GM23338 (cell line): ENCODE measurements around the gene RNF121.

Experiments
- CREB1 ChIP-seq: fragments of 250-450 bp; sonication (Bioruptor Pico); IDR thresholded peaks from 2 replicates; pipeline ENCODE4 v1.5.0; 2020; ENCODE audit warnings: low read depth, mild to moderate bottlenecking, moderate library complexity
- ETS1 ChIP-seq: IDR thresholded peaks from 2 replicates; pipeline ENCODE4 v1.6.1; 2016; ENCODE audit warnings: antibody characterized with exemption
- EZH2 ChIP-seq: fragments of 200-600 bp; sonication (generic); IDR thresholded peaks from one replicate; pipeline ENCODE4 v1.8.0; 2017; ENCODE audit warnings: antibody characterized with exemption, mild to moderate bottlenecking, low read depth; ENCODE audit not compliant: unreplicated experiment
- EZH2phosphoT487 ChIP-seq: fragments of 200-600 bp; sonication (generic); IDR thresholded peaks from one replicate; pipeline ENCODE4 v1.8.1; 2018; ENCODE audit warnings: antibody characterized with exemption; ENCODE audit not compliant: unreplicated experiment
- JUNB ChIP-seq: IDR thresholded peaks from one replicate; pipeline ENCODE4 v1.6.1; 2016; ENCODE audit warnings: antibody characterized with exemption; ENCODE audit not compliant: unreplicated experiment
- POLR2AphosphoS5 ChIP-seq: IDR thresholded peaks from 2 replicates; pipeline ENCODE4 v1.6.1; 2016; ENCODE audit warnings: antibody characterized with exemption, low read depth
- STAT1 ChIP-seq: IDR thresholded peaks from one replicate; pipeline ENCODE4 v1.6.1; 2016; ENCODE audit warnings: antibody characterized with exemption; ENCODE audit not compliant: unreplicated experiment
- ZNF114 ChIP-seq: fragments of 250-450 bp; sonication (Bioruptor Pico); IDR thresholded peaks from 2 replicates; pipeline ENCODE4 v1.5.0; 2020; ENCODE audit warnings: mild to moderate bottlenecking, moderate library complexity
- TF ChIP-seq, protein P1 (sequence below), 2 experiments: fragments of 200-600 bp in 1 of 2; sonication (generic) in 1 of 2; conservative IDR thresholded peaks; 2 replicates each; pipeline versions ENCODE4 v1.5.1 to v1.6.1; 2016 to 2017; ENCODE audit warnings: antibody characterized with exemption in 2 of 2, low read depth in 2 of 2, mild to moderate bottlenecking in 2 of 2, moderate library complexity in 1 of 2
- TF ChIP-seq, protein P2 (sequence below): IDR thresholded peaks from one replicate; pipeline ENCODE4 v1.6.1; 2018; ENCODE audit warnings: antibody characterized with exemption; ENCODE audit not compliant: unreplicated experiment

- TF ChIP-seq, protein P1, sequence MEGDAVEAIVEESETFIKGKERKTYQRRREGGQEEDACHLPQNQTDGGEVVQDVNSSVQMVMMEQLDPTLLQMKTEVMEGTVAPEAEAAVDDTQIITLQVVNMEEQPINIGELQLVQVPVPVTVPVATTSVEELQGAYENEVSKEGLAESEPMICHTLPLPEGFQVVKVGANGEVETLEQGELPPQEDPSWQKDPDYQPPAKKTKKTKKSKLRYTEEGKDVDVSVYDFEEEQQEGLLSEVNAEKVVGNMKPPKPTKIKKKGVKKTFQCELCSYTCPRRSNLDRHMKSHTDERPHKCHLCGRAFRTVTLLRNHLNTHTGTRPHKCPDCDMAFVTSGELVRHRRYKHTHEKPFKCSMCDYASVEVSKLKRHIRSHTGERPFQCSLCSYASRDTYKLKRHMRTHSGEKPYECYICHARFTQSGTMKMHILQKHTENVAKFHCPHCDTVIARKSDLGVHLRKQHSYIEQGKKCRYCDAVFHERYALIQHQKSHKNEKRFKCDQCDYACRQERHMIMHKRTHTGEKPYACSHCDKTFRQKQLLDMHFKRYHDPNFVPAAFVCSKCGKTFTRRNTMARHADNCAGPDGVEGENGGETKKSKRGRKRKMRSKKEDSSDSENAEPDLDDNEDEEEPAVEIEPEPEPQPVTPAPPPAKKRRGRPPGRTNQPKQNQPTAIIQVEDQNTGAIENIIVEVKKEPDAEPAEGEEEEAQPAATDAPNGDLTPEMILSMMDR (conservative IDR thresholded peaks at IDR 0.05; ENCODE audit: low read depth in 2 of 2), result no peak
- TF ChIP-seq EZH2, result no peak
- no peak for TF ChIP-seq EZH2phosphoT487
- TF ChIP-seq, protein P2, sequence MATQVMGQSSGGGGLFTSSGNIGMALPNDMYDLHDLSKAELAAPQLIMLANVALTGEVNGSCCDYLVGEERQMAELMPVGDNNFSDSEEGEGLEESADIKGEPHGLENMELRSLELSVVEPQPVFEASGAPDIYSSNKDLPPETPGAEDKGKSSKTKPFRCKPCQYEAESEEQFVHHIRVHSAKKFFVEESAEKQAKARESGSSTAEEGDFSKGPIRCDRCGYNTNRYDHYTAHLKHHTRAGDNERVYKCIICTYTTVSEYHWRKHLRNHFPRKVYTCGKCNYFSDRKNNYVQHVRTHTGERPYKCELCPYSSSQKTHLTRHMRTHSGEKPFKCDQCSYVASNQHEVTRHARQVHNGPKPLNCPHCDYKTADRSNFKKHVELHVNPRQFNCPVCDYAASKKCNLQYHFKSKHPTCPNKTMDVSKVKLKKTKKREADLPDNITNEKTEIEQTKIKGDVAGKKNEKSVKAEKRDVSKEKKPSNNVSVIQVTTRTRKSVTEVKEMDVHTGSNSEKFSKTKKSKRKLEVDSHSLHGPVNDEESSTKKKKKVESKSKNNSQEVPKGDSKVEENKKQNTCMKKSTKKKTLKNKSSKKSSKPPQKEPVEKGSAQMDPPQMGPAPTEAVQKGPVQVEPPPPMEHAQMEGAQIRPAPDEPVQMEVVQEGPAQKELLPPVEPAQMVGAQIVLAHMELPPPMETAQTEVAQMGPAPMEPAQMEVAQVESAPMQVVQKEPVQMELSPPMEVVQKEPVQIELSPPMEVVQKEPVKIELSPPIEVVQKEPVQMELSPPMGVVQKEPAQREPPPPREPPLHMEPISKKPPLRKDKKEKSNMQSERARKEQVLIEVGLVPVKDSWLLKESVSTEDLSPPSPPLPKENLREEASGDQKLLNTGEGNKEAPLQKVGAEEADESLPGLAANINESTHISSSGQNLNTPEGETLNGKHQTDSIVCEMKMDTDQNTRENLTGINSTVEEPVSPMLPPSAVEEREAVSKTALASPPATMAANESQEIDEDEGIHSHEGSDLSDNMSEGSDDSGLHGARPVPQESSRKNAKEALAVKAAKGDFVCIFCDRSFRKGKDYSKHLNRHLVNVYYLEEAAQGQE, result no peak
- no peak for TF ChIP-seq POLR2AphosphoS5
- TF ChIP-seq CREB1, result no peak
- no peak for TF ChIP-seq JUNB
- TF ChIP-seq ZNF114 (CRISPR knock-in tag), result no peak
- no peak for TF ChIP-seq ETS1
- no peak for TF ChIP-seq STAT1
Observed at GRCh38 chr11:71991494-71991893, 62.6 kb downstream of the RNF121 start.
